HS-27A (cell line): ENCODE data around the gene GAK.
"Not testable (repeated sequence)": the region's sequence is repeated elsewhere in the genome, so short reads cannot be mapped to it uniquely, and the experiment has no call there.

Experiments used
- DNase-seq: peaks from one replicate; pipeline ENCODE4 v3.0.0-alpha.2; 2012; ENCODE audit warnings: low read depth, missing footprints

GAK gene

GRCh38 chr4:808860-809570 lies 123.1 kb downstream of the GAK start:
- DNase-seq = no peak

DNA sequence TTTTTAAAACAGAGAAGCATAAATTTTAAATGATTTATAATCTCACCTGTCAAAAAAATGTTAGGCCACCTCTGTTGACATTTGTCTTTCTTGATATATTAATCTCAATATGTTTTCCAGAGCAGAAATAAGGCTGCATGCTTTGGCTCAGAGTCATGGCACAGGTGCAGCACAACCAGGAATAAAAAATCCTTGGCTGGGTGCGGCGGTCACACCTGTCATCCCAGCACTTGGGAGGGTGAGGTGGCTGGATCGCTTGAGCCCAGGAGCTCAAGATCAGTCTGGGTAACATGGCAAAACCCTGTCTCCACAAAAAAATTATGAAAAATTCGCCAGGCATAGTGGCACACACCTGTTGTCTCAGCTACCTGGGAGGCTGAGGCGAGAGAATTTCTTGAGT lies 124.3 kb downstream of the GAK start:
- no peak for DNase-seq

DNA sequence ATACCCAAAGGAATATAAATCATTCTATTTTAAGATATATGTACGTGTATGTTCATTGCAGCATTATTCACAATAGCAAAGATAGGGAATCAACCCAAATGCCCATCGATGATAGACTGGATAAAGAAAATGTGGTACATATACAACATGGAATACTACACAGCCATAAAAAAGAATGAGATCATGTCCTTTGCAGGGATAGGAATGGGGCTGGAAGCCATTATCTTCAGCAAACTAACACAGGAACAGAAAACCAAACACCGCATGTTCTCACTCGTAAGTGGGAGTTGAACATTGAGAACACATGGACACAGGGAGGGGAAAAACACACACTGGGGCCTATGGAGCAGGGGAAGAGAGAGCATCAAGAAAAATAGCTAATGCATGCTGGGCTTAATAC lies 125.1 kb downstream of the GAK start:
- not testable (repeated sequence) for DNase-seq

- no peak for DNase-seq
These were observed 127.3 kb downstream of the GAK start for GRCh38 chr4:804804-805203.

DNA sequence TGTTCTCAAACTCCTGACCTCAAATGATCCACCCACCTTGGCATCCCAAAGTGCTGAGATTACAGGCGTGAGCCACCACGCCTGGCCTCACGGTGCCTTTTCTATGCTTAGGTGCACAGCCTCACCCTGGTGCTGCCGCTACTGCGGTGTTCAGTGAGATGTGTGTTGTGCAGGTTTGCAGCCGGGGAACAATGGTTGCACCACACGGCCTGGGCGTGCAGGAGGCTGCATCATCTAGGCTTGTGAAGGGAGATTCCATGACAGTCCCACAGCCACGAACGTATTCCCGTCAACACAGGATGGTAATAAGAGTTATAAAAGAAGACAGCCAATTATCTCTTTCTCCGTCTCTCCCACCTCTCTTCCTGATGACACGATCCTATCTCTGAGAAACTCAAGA lies 128.2 kb downstream of the GAK start:
- no peak for DNase-seq

DNA sequence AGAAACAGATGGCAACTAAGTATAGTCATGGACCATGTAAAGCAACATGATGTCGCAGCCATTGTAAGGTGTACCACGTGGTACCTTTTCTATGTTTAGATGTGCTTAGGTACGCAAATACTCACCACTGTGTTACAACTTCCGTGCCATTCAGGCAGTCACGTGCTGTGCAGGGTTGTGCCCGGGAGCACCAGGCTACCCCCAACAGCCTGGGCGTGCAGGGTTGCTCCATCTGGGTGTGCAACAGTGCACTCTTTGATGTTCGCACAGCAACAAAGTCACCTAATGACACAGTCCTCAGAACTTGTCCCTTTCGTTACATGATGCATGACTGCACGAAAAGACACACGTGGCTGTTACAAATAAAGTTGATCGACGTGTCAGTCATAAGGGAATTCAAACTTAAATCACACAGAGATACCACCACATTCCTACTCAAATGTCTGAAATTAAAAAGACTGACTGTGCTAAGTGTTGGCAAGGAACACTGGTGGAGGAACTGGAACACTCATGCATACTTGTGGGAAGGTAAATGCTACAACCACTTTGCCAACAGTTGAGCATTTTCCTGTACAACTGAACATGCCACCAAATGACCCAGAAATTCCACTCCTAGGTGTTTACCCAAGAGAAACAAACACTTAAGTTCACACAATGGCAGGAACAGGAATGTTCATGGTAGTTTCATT lies 130.5 kb downstream of the GAK start:
- no peak for DNase-seq
